ENCODE measurements around the gene PCSK6.
A peak's percentile ranks its signal among the peaks of the same experiment; 100 is the strongest.

Gene PCSK6

DNA sequence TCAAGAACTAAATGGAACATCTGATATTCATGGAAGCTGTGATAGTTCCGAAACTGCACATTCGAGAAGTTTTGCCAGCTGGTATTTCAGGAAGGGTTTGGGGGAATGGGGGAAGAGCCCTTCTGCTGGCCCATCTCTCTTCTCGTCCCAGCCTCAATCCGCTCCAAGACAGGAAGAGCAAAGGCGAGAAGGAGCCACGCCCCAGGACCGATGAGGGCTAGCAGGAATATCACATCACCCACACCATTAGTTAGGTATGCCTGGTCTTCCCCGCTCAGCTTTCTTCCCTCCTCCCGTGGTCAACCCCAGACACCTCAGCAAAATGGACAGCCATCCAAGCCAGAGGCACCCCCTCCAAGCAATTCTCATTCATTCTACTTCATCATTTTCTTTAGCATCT, 14.9 kb upstream of the PCSK6 start:
- H2AK5ac ChIP-seq (ENCODE audit: low read depth, low read length), result no peak overlapping the region
- no peak overlapping the region for H3K4me3 ChIP-seq (ENCODE audit: low read length in 2 of 2)
- H3K23ac ChIP-seq (ENCODE audit: low read depth, low read length, poor library complexity), result no peak overlapping the region
- no peak overlapping the region for H3K27ac ChIP-seq (replicated peaks; ENCODE audit: low read length)
- H3K4me2 ChIP-seq (ENCODE audit: insufficient read depth, low read length, poor library complexity, severe bottlenecking), result no peak overlapping the region
- no peak overlapping the region for H3K4ac ChIP-seq (ENCODE audit: low read length)
- H3K14ac ChIP-seq (ENCODE audit: low read length), result no peak overlapping the region
- no peak overlapping the region for H4K91ac ChIP-seq (ENCODE audit: low read depth, low read length, poor library complexity)
- no peaks in the 10 kb centered on the region for H3K9me3 ChIP-seq (replicated peaks in 1 of 2; ENCODE audit: control insufficient read depth in 2 of 2, insufficient read depth in 1 of 2, low read depth in 1 of 2, low read length in 2 of 2)
- no peaks in the 10 kb centered on the region for H3K4me1 ChIP-seq (ENCODE audit: control insufficient read depth in 2 of 2, insufficient read depth in 1 of 2, low read depth in 1 of 2, low read length in 2 of 2)
- H3K36me3 ChIP-seq (replicated peaks in 1 of 2; ENCODE audit: control insufficient read depth in 2 of 2, insufficient read depth in 2 of 2, low read length in 2 of 2), result no peaks in the 10 kb centered on the region
- H3K9ac ChIP-seq (ENCODE audit: low read depth, low read length, poor library complexity), result no peak overlapping the region
- H2BK15ac ChIP-seq (ENCODE audit: low read length), result no peak overlapping the region
- no peak overlapping the region for H3K18ac ChIP-seq (ENCODE audit: low read length)
- no peak overlapping the region for H2BK5ac ChIP-seq (ENCODE audit: low read length)
- peaks cover 0 to 10% (median 0%) of the 10 kb centered on the region in 3 experiments for H3K27me3 ChIP-seq (ENCODE audit: control insufficient read depth in 3 of 3, insufficient read depth in 3 of 3, low read depth in 1 of 3, low read length in 3 of 3)
- H2BK120ac ChIP-seq (ENCODE audit: low read depth, low read length), result no peak overlapping the region
- no peaks in the 10 kb centered on the region for H3K79me1 ChIP-seq (ENCODE audit: low read depth, low read length)
- H2AFZ ChIP-seq (ENCODE audit: low read length), result no peak overlapping the region
- no peak overlapping the region for H4K8ac ChIP-seq (ENCODE audit: low read depth, low read length)
- WGBS, 2 donors (ENCODE audit: extremely low coverage in 2 of 2, insufficient read length in 2 of 2, insufficient replicate concordance in 1 of 2), result no CpG with 5 or more reads among the region's 9 CpGs
- H2BK12ac ChIP-seq (ENCODE audit: low read length), result no peak overlapping the region
- DNase-seq (ENCODE audit: low spot score), result no peak

DNA sequence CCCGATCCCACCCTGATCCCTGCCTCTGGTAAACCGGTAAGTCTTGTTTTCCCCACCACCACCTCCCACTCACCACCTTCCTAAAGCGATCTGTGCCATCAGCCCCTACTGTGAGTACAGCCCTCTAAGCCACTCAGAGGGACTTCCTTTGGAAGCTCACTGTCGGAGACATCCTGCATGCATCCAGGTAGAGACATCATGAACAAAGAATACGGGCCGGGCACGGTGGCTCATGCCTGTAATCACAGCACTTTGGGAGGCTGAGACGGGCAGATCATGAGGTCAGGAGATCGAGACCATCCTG, 13.7 kb upstream of the PCSK6 start:
- DNase-seq (ENCODE audit: low spot score), result no peak
- no CpG with 5 or more reads among the region's 9 CpGs for WGBS, 2 donors (ENCODE audit: extremely low coverage in 2 of 2, insufficient read length in 2 of 2, insufficient replicate concordance in 1 of 2)
- peaks cover 0 to 17% (median 0%) of the 10 kb centered on the region in 3 experiments for H3K27me3 ChIP-seq (ENCODE audit: control insufficient read depth in 3 of 3, insufficient read depth in 3 of 3, low read depth in 1 of 3, low read length in 3 of 3)
- H2BK15ac ChIP-seq (ENCODE audit: low read length), result no peak overlapping the region
- no peak overlapping the region for H3K4me3 ChIP-seq (ENCODE audit: low read length in 2 of 2)
- no peak overlapping the region for H2AK5ac ChIP-seq (ENCODE audit: low read depth, low read length)
- H3K36me3 ChIP-seq (replicated peaks in 1 of 2; ENCODE audit: control insufficient read depth in 2 of 2, insufficient read depth in 2 of 2, low read length in 2 of 2), result no peaks in the 10 kb centered on the region
- H3K4me2 ChIP-seq (ENCODE audit: insufficient read depth, low read length, poor library complexity, severe bottlenecking), result no peak overlapping the region
- H3K23ac ChIP-seq (ENCODE audit: low read depth, low read length, poor library complexity), result no peak overlapping the region
- H3K79me1 ChIP-seq (ENCODE audit: low read depth, low read length), result no peaks in the 10 kb centered on the region
- no peak overlapping the region for H3K14ac ChIP-seq (ENCODE audit: low read length)
- H4K8ac ChIP-seq (ENCODE audit: low read depth, low read length), result no peak overlapping the region
- H2BK120ac ChIP-seq (ENCODE audit: low read depth, low read length), result no peak overlapping the region
- no peak overlapping the region for H2AFZ ChIP-seq (ENCODE audit: low read length)
- H3K9me3 ChIP-seq (replicated peaks in 1 of 2; ENCODE audit: control insufficient read depth in 2 of 2, insufficient read depth in 1 of 2, low read depth in 1 of 2, low read length in 2 of 2), result no peaks in the 10 kb centered on the region
- no peak overlapping the region for H2BK12ac ChIP-seq (ENCODE audit: low read length)
- H3K9ac ChIP-seq (ENCODE audit: low read depth, low read length, poor library complexity), result no peak overlapping the region
- H3K4ac ChIP-seq (ENCODE audit: low read length), result no peak overlapping the region
- H4K91ac ChIP-seq (ENCODE audit: low read depth, low read length, poor library complexity), result no peak overlapping the region
- no peak overlapping the region for H3K27ac ChIP-seq (replicated peaks; ENCODE audit: low read length)
- no peaks in the 10 kb centered on the region for H3K4me1 ChIP-seq (ENCODE audit: control insufficient read depth in 2 of 2, insufficient read depth in 1 of 2, low read depth in 1 of 2, low read length in 2 of 2)
- peak overlapping the region; percentile 43 for H2BK5ac ChIP-seq (ENCODE audit: low read length)
- no peak overlapping the region for H3K18ac ChIP-seq (ENCODE audit: low read length)

DNA sequence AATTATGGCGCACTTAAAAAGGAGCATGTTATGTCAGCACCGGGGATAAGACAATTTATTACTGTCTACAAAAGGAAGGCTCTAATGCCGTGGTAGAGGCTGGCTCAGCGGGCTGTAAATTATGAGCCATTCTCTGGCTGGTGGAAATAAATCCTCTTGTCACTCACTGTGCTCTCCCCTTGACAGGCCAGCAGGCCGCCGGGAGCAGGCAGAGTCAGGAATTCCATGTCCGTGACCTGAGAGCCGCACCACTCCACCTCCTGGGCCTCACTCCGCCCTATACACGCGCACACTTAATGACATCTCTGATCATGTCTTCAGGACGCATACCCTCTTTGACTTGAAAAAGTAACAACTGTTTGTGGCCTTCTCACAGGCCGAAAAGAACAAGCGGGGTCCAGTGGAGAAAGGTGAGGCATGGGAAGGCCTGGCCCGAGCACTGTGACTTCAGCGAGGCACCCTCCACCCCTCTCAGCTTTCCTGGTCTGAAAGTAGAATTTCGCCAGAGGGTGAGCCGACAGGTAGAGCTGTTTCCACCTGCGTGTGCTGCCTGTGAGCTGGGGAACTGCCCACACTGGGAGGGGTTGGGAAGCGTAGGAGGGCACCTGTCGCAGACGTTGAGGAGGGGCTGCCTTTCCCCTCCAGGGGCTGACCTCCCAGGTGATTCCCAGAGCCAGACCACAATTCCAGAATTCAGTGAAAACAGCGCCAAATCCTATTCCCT, 13.2 kb upstream of the PCSK6 start:
- peaks cover 0 to 17% (median 0%) of the 10 kb centered on the region in 3 experiments for H3K27me3 ChIP-seq (ENCODE audit: control insufficient read depth in 3 of 3, insufficient read depth in 3 of 3, low read depth in 1 of 3, low read length in 3 of 3)
- WGBS, 2 donors (ENCODE audit: extremely low coverage in 2 of 2, insufficient read length in 2 of 2, insufficient replicate concordance in 1 of 2), result no CpG with 5 or more reads among the region's 23 CpGs
- peak overlapping the region; percentile 24 for H2AFZ ChIP-seq (ENCODE audit: low read length)
- peak overlapping the region; percentile 43 for H2BK5ac ChIP-seq (ENCODE audit: low read length)
- H3K4me3 ChIP-seq (ENCODE audit: low read length in 2 of 2), result no peak overlapping the region
- peak overlapping the region; percentile 23 for H3K23ac ChIP-seq (ENCODE audit: low read depth, low read length, poor library complexity)
- H3K9ac ChIP-seq (ENCODE audit: low read depth, low read length, poor library complexity), result no peak overlapping the region
- peak overlapping the region; percentile 25 for H3K14ac ChIP-seq (ENCODE audit: low read length)
- H2BK120ac ChIP-seq (ENCODE audit: low read depth, low read length), result no peak overlapping the region
- H3K36me3 ChIP-seq (replicated peaks in 1 of 2; ENCODE audit: control insufficient read depth in 2 of 2, insufficient read depth in 2 of 2, low read length in 2 of 2), result no peaks in the 10 kb centered on the region
- H3K79me1 ChIP-seq (ENCODE audit: low read depth, low read length), result no peaks in the 10 kb centered on the region
- no peak overlapping the region for H4K91ac ChIP-seq (ENCODE audit: low read depth, low read length, poor library complexity)
- no peak overlapping the region for H3K4me2 ChIP-seq (ENCODE audit: insufficient read depth, low read length, poor library complexity, severe bottlenecking)
- H3K27ac ChIP-seq (replicated peaks; ENCODE audit: low read length), result no peak overlapping the region
- H3K9me3 ChIP-seq (replicated peaks in 1 of 2; ENCODE audit: control insufficient read depth in 2 of 2, insufficient read depth in 1 of 2, low read depth in 1 of 2, low read length in 2 of 2), result no peaks in the 10 kb centered on the region
- no peak overlapping the region for H2BK12ac ChIP-seq (ENCODE audit: low read length)
- no peak overlapping the region for H2BK15ac ChIP-seq (ENCODE audit: low read length)
- no peak for DNase-seq (ENCODE audit: low spot score)
- no peak overlapping the region for H2AK5ac ChIP-seq (ENCODE audit: low read depth, low read length)
- H4K8ac ChIP-seq (ENCODE audit: low read depth, low read length), result no peak overlapping the region
- H3K4ac ChIP-seq (ENCODE audit: low read length), result no peak overlapping the region
- no peaks in the 10 kb centered on the region for H3K4me1 ChIP-seq (ENCODE audit: control insufficient read depth in 2 of 2, insufficient read depth in 1 of 2, low read depth in 1 of 2, low read length in 2 of 2)
- H3K18ac ChIP-seq (ENCODE audit: low read length), result no peak overlapping the region

DNA sequence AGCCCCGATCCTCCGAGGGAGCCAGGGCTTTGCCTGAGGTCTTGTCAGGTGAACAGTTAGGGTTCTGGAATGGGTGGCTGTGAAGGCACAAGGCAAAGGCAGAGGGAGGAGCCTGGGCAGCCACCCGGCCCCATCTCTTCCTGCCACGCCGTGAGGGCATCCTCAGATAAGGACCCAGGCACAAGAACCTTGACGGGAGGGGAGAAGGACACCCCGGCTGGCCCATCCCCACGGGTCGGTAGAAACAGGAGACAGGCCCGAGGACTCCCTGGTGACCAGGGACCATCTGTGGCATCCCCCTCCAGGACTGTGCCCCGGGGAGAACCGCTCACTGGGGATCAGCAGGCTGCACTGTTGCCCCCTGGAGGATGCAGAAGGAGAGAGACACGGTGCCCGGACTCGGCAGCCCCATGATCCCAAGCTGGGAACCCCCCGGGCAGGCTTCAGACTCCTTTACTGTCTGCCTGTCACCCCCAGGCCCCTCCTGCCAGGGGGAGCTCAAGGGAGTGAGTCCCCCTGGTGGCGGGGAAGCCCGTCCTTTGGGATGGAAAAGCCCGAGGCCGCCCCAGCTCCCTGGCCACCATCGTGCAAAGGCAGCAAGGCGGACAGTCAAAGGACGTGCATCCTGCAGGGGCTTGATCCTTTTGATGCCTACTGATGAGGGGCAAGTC, 12.3 kb upstream of the PCSK6 start:
- Histone ChIP-seq H3K9me3 (replicated peaks in 1 of 2; ENCODE audit: control insufficient read depth in 2 of 2, insufficient read depth in 1 of 2, low read depth in 1 of 2, low read length in 2 of 2) (no peaks in the 10 kb centered on the region), H3K14ac (ENCODE audit: low read length) (no peak overlapping the region), H3K4me3 (ENCODE audit: low read length in 2 of 2) (no peak overlapping the region), H3K9ac (ENCODE audit: low read depth, low read length, poor library complexity) (no peak overlapping the region), H2BK5ac (ENCODE audit: low read length) (no peak overlapping the region), H3K23ac (ENCODE audit: low read depth, low read length, poor library complexity) (peak overlapping the region; percentile 16), H2BK120ac (ENCODE audit: low read depth, low read length) (no peak overlapping the region), H4K91ac (ENCODE audit: low read depth, low read length, poor library complexity) (no peak overlapping the region), H3K4me1 (ENCODE audit: control insufficient read depth in 2 of 2, insufficient read depth in 1 of 2, low read depth in 1 of 2, low read length in 2 of 2) (peaks cover 0 to under 1% of the 10 kb centered on the region in 2 donors), H2BK12ac (ENCODE audit: low read length) (no peak overlapping the region), H3K4ac (ENCODE audit: low read length) (no peak overlapping the region), H2BK15ac (ENCODE audit: low read length) (no peak overlapping the region), H3K36me3 (replicated peaks in 1 of 2; ENCODE audit: control insufficient read depth in 2 of 2, insufficient read depth in 2 of 2, low read length in 2 of 2) (no peaks in the 10 kb centered on the region), H3K27me3 (ENCODE audit: control insufficient read depth in 3 of 3, insufficient read depth in 3 of 3, low read depth in 1 of 3, low read length in 3 of 3) (peaks cover 0 to 14% (median 0%) of the 10 kb centered on the region in 3 experiments), H3K18ac (ENCODE audit: low read length) (peak overlapping the region; percentile 30), H2AK5ac (ENCODE audit: low read depth, low read length) (no peak overlapping the region), H4K8ac (ENCODE audit: low read depth, low read length) (no peak overlapping the region), H3K79me1 (ENCODE audit: low read depth, low read length) (no peaks in the 10 kb centered on the region), H2AFZ (ENCODE audit: low read length) (peak overlapping the region; percentile 88), H3K27ac (replicated peaks; ENCODE audit: low read length) (no peak overlapping the region), H3K4me2 (ENCODE audit: insufficient read depth, low read length, poor library complexity, severe bottlenecking) (no peak overlapping the region)
- DNase-seq (ENCODE audit: low spot score), result peak; percentile 30
- WGBS, 2 donors (ENCODE audit: extremely low coverage in 2 of 2, insufficient read length in 2 of 2, insufficient replicate concordance in 1 of 2), result no CpG with 5 or more reads among the region's 23 CpGs
